Measurements from ENCODE around the gene AOPEP.
A peak's percentile ranks its signal among the peaks of the same experiment; 100 is the strongest.

Gene AOPEP, protein sequence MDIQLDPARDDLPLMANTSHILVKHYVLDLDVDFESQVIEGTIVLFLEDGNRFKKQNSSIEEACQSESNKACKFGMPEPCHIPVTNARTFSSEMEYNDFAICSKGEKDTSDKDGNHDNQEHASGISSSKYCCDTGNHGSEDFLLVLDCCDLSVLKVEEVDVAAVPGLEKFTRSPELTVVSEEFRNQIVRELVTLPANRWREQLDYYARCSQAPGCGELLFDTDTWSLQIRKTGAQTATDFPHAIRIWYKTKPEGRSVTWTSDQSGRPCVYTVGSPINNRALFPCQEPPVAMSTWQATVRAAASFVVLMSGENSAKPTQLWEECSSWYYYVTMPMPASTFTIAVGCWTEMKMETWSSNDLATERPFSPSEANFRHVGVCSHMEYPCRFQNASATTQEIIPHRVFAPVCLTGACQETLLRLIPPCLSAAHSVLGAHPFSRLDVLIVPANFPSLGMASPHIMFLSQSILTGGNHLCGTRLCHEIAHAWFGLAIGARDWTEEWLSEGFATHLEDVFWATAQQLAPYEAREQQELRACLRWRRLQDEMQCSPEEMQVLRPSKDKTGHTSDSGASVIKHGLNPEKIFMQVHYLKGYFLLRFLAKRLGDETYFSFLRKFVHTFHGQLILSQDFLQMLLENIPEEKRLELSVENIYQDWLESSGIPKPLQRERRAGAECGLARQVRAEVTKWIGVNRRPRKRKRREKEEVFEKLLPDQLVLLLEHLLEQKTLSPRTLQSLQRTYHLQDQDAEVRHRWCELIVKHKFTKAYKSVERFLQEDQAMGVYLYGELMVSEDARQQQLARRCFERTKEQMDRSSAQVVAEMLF

DNA sequence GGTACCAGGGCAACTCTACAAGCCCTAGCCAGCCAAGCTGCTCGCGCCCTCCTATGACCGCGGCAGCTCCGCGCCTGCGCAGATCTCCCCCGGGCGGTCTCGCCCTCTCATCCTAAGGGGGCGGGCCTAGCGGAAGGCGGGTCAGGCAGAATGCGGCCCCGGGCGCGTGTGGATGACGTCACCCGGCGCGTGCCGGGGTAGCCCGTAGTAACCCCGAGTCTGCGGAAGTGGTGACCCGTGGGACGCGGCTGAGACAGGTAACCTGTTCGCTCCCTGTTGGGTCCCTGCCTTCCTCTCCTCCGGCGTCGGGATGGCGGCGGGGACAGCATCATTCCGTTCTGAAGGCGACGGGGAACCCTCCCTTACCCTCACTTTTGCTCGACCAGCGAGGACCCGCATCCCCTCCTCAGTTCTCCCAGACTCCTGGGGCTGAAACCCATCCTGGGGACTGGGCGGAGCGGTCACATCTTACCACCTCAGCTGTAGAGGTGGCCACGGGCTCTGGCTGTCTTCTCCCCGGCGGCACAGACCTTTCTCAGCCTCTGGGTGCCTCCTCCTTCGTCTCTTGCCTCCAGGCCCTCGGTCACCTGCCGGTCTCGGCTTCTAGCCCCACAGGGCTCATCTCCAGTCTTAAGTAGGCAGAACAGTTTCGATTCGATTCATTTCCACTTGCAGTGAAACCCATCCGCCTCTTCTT is at the start of gene AOPEP:
TSS of gene AOPEP (plus strand) at position 205 of the 697 bp plus-strand sequence. CDS start 33,085 bp downstream, outside the sequence.
- peak; percentile 99 for DNase-seq (ENCODE audit: low spot score)

DNA sequence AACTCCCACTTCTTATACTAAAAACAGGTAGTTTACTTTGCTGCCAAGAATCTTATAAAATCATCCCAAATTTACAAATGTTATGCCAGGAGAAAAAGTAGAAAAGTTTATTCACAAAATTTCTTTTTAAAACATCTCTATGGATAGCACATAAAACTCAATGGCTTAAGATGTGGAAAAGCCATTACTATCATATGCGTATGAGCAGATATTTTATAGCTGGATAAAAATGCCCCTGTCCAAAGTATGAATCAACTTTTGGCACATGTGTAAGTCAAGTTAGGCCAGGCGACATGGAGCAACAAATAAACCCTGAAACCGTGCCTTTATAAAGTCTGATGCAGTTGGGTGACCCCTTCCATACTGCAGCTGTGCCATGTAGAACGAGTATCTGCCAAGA is 48.6 kb upstream of the AOPEP start:
- no peak for DNase-seq (ENCODE audit: low spot score)

DNA sequence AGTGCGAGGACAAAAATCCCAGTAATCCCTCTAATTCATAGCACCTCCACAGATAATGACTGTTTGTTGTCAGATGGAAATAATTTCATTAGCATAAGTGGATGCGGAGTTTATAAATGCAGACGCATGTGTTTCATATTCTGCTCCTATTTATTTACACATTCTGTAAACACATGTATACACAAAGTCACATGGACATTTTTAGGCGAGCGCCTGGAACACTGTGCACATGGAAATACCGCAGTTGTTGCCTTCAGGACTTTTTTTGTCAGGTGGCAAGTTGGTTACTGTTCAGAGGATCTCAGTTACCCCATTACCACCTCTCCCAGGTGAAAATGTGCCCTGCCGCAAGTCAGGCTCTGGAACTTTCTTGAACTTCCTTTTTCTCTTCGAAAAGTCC is 46.9 kb upstream of the AOPEP start:
- DNase-seq (ENCODE audit: low spot score), result no peak

DNA sequence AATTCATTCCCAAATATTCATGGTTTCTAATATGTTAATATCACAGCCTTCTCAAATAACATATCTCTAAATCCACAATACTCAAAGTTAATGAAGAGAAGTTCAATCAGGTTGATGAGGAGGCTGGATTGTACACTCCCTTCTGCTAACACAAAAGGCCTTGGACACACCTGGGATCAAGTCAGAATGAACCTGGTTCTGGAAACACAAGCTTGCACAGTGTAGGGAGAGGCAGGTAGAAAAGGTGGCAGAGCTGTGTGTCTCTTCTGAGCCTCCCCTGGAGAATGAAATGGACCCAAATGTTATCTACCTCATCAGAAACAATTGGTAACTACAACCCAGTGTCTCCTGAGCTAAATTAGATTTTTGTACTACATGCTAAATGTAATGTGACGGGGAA is 46.5 kb upstream of the AOPEP start:
- DNase-seq (ENCODE audit: low spot score), result no peak

DNA sequence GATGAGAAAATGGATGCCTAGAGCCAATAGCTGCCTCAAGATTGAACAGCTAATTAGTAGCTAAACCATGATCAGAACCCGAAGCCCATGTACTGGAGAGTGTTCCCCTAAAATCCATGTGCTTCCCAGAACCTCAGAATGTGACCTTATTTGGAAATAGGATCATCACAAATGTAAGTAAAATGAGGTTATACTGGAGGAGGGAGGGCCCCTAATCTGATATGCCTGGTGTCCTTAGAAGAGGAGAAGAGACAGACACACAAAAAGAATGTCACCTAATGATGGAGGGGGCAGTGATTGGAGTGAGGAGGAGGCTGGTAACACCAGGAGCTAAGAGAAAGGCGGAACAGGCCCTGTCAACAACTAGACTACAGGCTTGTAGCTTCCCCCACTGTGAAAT is 45.9 kb upstream of the AOPEP start:
- no peak for DNase-seq (ENCODE audit: low spot score)

DNA sequence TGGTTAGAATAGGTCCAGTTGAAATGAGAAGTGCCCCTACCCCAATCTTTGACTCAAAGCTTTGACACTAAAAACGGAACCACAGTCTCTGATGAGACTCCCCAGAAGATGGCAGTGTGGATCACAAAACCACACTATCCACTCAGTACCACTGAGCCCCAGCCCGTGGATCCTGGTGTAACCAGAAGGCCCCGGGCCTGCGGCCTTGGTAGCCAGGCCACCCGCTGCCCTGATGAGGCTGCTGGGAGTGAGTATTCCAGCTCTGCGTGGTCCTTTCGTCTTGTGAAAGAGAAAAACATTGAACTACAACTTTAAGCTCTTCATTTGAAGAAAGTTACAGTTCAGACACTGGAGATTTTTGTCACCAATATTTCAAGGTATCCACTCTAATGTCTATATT is 45.0 kb upstream of the AOPEP start:
- peak; percentile 70 for DNase-seq (ENCODE audit: low spot score)

DNA sequence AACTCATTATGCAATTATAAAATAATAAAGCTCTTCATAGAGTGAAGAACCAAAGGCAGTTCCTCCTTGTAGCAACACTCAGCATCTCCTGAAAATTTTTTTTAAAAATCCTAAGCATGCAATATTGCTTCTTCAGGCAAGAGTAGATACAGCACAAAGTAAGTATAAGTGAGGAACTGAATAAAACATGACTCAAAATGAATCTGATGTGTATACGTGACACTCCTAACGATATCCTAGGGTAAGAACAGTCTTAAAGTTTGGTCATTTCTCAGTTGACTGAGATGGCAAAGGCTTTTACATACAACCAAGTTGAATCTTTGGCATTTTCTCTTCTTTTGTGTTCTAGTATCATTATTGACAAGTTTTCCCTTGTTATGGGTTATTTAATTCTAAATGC is 41.1 kb upstream of the AOPEP start:
- no peak for DNase-seq (ENCODE audit: low spot score)

DNA sequence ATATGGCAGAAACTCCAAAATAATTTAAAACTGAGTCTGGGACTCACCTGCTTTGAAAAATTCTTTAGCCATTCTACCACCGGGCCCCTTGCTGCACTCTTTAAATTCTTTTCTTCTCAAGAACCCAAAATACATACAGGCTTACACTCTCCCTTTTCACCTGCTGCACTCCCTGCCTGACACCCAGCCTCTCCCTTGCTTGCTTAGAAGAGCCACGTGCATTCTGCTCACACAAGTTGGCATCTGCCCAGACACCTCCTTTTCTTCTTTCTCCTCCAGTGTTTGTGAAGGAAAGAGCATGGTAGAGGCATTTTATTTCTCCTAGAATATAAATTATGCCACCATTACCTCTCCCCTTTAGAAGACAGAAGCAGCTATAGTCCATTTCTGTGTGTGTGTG is 39.0 kb upstream of the AOPEP start:
- DNase-seq (ENCODE audit: low spot score), result no peak

DNA sequence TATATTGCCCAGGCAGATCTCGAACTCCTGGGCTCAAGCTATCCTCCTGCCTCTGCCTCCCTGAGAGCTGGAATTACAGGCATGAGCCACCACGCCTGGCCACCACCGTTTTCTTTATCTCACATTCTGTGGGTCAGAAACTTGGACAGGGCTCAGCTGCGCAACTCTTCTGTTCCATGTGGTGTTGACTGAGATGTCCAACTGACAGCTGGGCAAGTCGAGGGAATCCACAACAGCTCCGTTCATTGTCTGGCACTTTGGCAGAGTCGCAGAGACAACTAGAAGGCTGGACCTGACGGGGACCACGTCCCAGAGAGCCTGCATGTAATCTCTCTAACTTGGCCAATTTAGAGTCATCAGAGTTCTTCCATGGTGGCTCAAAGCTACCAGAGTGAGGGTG is 36.2 kb upstream of the AOPEP start:
- no peak for DNase-seq (ENCODE audit: low spot score)

DNA sequence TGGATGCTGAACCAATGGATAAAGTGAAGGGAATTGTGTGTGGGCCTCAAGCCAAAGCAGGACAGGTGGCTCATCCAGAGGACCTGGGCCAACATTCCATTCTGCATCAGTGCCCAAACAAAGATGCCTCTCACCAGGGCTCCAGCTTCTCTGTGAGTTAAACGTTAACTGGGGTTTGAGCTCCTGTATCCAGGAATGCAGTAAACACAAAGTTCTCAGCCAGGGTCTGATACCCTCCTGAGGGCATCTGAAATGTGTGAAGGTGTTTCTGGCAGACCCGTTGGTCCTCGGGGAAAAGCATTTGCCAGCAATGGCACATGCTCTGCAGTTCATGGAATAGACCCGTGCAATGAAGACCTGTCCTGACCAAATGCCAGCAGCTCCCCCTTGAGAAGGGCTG is 33.9 kb upstream of the AOPEP start:
- DNase-seq (ENCODE audit: low spot score), result no peak

DNA sequence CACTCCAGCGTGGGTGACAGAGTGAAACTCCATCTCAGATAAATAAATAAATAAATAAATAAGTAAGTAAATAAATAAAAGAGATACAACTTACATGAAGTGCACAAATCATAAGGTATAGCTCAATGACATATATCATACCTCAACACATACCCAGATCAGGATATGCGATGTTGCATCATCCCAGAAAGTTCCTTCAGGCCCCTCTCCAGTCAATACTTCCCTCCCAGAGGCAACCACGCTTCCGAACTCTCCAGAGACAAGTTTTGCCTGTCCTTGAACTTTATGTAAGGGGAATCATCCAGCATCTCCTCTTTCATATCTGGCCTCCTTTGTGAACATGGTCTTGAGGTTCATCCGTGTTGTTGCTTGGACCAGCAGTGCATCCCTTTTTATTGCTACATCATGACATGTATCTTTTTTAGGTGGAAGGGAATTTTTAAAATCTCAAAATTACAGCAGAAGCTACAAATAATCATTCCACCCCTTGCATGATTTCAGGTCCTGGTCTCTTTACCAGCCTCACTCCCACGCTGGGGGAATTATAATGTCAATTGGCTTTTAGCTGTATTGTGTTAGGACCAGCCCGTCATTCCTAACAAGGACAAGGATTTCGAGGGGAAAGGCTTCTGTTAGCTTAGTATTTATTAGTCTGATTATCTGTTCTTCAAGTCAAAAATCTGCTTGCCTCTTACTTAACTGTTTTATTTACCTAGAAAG is 32.9 kb upstream of the AOPEP start:
- DNase-seq (ENCODE audit: low spot score), result no peak

DNA sequence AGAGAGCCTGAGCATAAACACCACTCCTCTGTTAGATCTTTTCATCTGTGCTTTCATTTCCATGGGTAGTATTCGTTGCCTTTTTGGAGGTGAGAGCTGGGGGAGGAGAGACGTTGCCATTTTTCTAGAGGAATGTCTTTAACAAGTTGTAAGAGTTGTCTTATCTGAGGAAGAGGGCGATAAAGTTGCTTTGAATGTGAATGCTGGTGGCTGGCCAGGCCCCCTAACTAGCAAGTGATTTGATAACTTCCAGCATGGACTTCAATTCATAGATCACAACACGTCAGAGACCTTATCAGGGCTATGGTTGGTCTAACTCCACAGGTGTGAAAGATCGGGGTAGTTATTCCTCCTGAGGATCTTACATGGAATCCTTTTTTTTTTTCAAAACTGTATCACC is 30.0 kb upstream of the AOPEP start:
- DNase-seq (ENCODE audit: low spot score), result no peak

DNA sequence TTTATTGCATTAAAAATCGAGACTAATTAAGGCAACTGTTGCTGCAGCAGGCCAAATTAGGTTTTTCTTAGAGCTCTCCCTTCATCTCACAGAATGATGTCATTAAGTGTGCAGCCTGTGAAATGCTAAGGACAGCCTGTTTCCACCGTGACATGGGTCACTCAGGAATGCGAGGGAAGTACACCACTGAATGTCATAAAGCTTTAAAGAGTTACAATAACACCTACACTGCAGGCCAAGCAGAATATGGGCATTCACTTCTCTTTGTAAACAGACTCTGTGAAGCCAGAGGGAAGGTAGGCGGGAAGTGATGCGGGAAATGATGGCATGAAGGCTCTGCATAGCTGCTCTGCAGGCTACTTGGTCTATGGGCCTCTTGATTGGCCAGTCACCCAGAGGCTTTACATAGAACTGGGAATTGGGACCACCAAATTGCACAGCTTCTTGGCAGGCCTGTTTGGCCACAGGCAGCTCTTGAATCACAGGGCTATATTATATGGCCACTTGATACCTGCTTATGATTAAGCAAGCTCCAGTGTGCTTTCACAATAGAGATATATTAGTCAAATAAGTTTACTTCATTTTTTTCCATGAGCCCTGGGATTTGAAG is 28.4 kb upstream of the AOPEP start:
- DNase-seq (ENCODE audit: low spot score), result no peak

DNA sequence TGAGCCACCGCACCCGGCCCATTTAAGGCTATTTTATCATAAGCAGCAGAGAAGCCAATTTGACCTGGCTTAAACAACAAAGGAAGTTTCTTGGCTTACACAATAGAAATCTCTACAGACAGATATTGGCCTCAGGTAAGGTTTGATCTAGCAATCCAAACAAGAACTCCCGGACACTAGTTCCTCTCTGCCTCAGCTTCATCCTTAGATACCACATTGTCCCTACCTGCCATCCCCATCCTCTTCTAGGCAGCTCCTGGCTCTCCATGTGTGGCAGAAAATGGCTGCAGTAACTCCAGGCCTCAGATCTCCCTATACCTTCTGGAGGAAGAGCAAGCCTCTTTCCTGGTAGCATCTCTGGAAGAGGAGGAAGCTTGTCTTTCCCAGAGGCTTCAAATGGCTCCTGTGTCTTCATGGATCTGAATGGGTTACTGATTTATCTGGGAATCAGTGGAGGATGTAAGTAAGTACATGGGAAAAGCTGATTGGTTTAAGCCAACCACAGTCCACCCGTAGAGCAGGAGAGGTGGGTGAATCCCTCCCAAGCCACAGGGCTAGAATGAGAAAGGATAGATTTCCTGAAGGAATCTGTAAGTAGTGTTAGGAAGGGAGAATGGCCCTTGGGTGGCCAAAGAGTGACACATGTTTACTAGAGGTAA is 26.7 kb upstream of the AOPEP start:
- no peak for DNase-seq (ENCODE audit: low spot score)

DNA sequence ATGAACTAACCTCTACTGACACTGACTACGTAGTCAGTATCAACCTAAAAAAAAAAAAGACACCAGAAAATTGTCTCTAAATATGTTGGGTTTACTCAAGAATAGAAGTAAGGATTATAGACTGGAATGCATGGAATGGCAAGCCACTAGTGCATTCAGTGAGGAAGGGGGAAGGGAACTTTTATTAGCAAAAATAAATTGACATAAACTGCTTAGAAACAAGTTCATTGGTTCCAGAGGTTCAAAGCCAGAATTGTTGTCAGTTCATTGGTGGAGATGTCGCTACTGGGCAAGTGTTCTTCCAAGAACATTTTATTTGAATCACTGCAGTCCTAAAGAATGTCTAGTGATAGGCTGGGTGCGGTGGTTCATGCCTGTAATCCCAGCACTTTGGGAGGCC is 26.1 kb upstream of the AOPEP start:
- DNase-seq (ENCODE audit: low spot score), result no peak

DNA sequence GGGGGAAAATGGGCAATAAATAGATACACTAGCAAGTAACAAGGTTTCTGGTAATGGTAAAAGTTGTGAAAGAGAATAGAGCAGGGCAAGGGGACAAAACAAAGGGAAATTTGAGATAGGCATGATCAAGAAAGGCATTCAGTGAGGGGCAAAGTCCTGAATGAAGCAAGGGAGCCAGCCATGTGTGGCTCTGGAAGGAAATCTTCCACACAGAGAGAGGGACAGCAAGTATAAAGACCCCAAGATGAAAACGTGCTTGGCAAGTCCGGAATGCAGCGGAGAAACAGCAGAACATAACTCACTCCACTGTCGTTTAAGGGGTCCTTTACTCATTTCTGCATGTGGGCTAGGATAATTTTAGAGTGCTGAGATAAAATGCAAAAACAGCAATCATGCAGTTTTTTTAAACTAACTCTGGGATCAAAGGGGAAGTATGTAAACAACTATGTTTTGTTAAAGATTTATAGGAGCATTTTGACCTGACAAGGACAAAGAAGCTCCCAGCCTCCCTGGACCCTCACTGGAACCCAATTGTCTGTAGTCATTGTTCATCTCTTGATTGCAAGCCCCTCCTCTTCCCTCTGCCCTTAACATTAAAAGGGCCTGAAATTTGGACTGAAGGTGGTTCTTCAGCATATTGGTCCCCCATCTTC is 22.9 kb upstream of the AOPEP start:
- no peak for DNase-seq (ENCODE audit: low spot score)

DNA sequence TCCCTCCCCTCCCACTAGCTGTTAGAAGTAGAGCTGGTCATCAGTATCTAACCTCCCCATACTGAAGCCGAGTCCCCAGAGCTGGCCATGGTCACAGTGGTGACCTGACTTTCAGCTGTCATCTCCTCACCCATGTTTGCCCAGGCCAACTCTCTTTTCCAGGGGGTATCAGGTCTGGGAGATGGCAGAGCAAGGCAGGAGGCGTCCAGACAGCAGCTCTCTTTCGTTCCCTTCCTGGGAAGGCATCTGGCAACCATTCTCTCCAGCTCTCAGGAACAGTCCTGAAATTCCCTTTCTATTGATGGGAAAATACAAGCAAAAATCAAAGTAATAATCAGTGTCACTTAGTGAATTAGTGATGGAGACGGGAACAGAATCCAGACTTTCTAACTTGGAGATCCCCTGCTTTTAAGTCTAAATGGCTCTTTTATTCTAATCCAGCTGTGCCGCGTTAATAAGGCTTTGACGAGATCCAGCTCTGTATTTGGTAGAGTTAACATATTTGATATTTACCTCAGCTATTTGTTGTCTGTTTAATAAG is 21.3 kb upstream of the AOPEP start:
- DNase-seq (ENCODE audit: low spot score), result no peak

DNA sequence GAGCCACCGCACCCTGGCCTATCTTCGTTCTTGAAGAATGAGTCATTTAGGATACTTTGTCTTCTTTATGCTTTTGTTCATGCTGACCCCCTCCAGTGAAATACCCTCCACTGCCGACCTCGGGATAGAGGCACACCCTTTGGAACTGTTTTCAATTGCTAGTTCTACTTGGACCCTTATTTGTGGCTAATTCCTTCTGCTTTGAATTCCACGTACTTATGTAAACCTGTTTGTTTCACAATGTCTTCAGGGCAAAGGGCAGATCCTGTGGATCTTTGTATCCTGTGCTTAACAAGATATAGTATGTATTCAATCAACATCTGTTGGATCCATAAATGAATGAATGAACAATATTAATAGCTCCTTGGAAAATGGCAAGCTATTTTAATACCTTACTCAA is 19.6 kb upstream of the AOPEP start:
- DNase-seq (ENCODE audit: low spot score), result no peak

DNA sequence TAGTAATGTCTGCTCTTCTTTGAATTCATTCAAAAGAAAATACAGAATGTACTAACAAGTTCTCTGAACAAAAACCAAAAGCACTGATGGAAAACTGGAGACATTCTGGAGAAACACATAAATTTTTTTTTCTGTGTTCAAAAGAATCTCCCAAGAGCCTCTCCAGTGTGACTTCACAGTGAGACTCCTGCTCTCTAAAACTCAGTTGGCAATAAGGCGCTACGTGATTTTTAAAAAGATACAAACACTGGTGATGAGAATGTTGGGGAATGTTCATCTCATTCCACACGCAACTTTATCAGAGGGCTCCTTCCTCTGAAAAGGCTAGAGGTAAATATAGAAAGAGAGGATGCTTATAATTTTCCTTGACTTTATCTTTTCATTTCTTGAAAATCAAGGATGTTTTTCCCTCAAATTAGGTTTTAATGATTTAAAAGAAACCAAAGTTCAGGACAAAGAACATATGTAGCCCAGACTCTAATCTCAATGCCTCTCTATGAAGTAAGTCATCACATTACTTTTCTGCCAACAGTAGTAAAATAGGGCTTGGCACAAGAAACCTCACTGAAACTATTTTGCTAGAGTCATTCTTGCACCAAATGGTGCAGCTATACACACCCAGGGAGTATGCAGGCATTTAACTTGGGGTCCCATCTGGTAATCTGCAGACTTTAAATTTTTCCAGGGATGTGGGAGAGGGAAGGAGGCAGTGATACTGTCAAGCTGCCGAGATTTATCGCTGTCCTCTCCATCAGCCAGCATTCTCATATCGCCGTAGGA is 12.9 kb upstream of the AOPEP start:
- no peak for DNase-seq (ENCODE audit: low spot score)

DNA sequence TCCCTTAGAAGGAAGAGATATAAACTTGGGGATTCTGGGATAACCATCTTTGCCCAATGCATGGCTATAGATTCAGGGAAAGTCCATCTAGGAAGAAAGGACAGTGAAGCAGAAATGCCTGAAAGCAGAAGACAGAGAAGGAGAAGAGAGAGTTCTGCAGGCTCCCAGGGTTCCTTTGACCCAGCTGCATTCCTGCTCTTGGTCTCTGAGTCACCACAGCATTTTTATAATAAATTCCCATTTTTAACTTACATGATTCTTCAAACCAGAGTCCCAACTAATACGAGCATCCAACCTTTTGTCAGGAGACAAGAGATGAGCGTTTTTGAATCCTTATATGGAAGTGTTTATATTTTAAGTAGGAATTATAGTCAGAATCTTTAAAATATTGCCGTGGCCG is 12.0 kb upstream of the AOPEP start:
- DNase-seq (ENCODE audit: low spot score), result no peak
